Ovary (tissue), 3 donors: ENCODE data around the gene RALGPS2.

Experiments used
- EP300 ChIP-seq: sonication (generic); formaldehyde crosslinking; IDR thresholded peaks from one replicate; pipeline ENCODE4 v1.6.1; 2017; ENCODE audit warnings: antibody characterized with exemption
- POLR2A ChIP-seq: fragments of 450-650 bp; IDR thresholded peaks from one replicate; pipeline ENCODE4 v1.6.1; 2017; ENCODE audit warnings: antibody characterized with exemption, mild to moderate bottlenecking, moderate library complexity
- TF ChIP-seq, protein P1 (sequence below), 3 donors: fragments of 450-650 bp in 2 of 3; fragments of 200-600 bp in 1 of 3; IDR thresholded peaks; one replicate each; pipeline versions ENCODE4 v1.5.1 to v1.8.0; 2016 to 2022; ENCODE audit warnings: antibody characterized with exemption in 3 of 3, mild to moderate bottlenecking in 1 of 3
- donor health status: DM: no; HTN: no; CAD: no.

DNA sequence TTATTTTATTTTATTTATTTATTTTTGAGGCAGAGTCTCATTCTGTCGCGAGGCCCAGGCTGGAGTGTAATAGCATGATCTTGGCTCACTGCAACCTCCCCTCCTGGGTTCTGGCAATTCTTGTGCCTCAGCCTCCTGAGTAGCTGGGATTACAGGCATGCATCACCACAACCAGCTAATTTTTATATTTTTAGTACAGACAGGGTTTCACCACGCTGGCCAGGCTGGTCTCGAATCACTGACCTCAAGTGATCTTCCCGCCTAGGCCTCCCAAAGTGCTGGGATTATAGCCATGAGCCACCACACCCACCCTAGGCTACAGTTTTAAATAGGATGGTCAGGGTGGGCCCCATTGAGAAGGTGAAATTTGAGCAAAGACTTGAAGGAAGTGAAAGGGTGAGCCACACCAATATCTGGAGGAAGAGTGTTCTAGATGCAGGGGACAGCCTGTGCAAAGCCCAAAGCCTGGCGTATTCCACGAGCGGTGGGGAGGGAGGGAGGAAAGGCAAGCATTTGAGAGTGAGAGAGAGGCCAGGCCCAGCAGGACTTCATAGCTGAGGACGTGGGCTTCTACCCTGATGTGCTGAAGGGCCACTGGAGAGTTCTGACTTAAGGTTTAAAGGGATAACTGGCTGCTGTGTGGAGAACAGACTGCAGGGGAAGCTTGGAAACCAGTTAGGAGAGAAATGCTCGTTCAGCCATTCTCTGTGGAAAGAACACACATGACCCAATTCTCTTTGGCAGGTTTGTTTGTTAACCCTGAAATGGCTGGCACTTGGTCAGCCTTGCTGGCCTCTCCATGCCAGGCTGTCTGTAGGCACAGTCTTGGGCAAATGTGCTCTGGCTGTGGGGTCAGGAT, 238.0 kb downstream of the RALGPS2 start:
- TF ChIP-seq, protein P1, sequence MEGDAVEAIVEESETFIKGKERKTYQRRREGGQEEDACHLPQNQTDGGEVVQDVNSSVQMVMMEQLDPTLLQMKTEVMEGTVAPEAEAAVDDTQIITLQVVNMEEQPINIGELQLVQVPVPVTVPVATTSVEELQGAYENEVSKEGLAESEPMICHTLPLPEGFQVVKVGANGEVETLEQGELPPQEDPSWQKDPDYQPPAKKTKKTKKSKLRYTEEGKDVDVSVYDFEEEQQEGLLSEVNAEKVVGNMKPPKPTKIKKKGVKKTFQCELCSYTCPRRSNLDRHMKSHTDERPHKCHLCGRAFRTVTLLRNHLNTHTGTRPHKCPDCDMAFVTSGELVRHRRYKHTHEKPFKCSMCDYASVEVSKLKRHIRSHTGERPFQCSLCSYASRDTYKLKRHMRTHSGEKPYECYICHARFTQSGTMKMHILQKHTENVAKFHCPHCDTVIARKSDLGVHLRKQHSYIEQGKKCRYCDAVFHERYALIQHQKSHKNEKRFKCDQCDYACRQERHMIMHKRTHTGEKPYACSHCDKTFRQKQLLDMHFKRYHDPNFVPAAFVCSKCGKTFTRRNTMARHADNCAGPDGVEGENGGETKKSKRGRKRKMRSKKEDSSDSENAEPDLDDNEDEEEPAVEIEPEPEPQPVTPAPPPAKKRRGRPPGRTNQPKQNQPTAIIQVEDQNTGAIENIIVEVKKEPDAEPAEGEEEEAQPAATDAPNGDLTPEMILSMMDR (IDR thresholded peaks at IDR 0.05) = no peak
- TF ChIP-seq POLR2A = no peak
- no peak for TF ChIP-seq EP300
